K562 (cell line): ENCODE results near the gene LMAN2L. TPM values are rescaled to one million over a fixed set of nuclear protein-coding genes. Genes with fewer than 3 reads are reported as not detected.
A peak's percentile ranks its signal among the peaks of the same experiment; 100 is the strongest.

ENCODE experiments used
- BDP1 ChIP-seq: IDR thresholded peaks from 3 replicates; pipeline ENCODE4 v1.6.1; 2011; ENCODE audit not compliant: insufficient read length, insufficient read depth
- CGGBP1 ChIP-seq: fragments of 250-450 bp; sonication (Bioruptor Pico); IDR thresholded peaks from 2 replicates; pipeline ENCODE4 v1.9.0; 2021; ENCODE audit warnings: mild to moderate bottlenecking
- CTCFL ChIP-seq: IDR thresholded peaks from 2 replicates; pipeline ENCODE4 v1.6.1; 2011; ENCODE audit warnings: borderline replicate concordance, low read depth, mild to moderate bottlenecking, moderate library complexity, low read length; ENCODE audit not compliant: insufficient read depth, poor library complexity, severe bottlenecking
- GABPB1 ChIP-seq: sonication (generic); formaldehyde crosslinking; IDR thresholded peaks from 2 replicates; pipeline ENCODE4 v1.8.0; 2022; ENCODE audit warnings: mild to moderate bottlenecking, missing genetic modification reagents
- RAD21 ChIP-seq, 2 experiments: fragments of 250-450 bp in 1 of 2; fragments of 450-650 bp in 1 of 2; sonication (Bioruptor Pico) in 1 of 2; formaldehyde crosslinking in 1 of 2; IDR thresholded peaks in 1 of 2; conservative IDR thresholded peaks in 1 of 2; 2 replicates each; pipeline versions ENCODE4 v1.4.0 to v1.8.0; 2020 to 2022; ENCODE audit warnings: mild to moderate bottlenecking in 2 of 2, moderate library complexity in 1 of 2
- TAF7 ChIP-seq: fragments of 450-650 bp; IDR thresholded peaks from 2 replicates; pipeline ENCODE4 v1.6.1; 2016; ENCODE audit warnings: missing genetic modification characterization, missing compliant biosample characterization
- TEAD1 ChIP-seq, 2 experiments: fragments of 450-650 bp in 1 of 2; sonication (generic) in 1 of 2; formaldehyde crosslinking; IDR thresholded peaks; 2 replicates each; pipeline versions ENCODE4 v1.4.0 to v1.8.0; 2020 to 2022; ENCODE audit warnings: mild to moderate bottlenecking in 2 of 2, missing genetic modification reagents in 1 of 2
- VEZF1 ChIP-seq: fragments of 200-800 bp; sonication (Bioruptor generic); IDR thresholded peaks from 2 replicates; pipeline ENCODE4 v1.6.1; 2017; ENCODE audit warnings: missing genetic modification characterization, missing compliant biosample characterization
- ZNF639 ChIP-seq, 2 experiments: fragments of 200-800 bp in 1 of 2; sonication (Bioruptor generic) in 1 of 2; sonication (generic) in 1 of 2; formaldehyde crosslinking in 1 of 2; IDR thresholded peaks in 1 of 2; conservative IDR thresholded peaks in 1 of 2; 2 replicates each; pipeline versions ENCODE4 v1.5.0 to v1.6.1; 2016 to 2020; ENCODE audit warnings: missing compliant biosample characterization in 1 of 2, missing genetic modification characterization in 1 of 2, missing genetic modification reagents in 1 of 2
- ZNF740 ChIP-seq, 3 experiments: fragments of 200-800 bp in 1 of 3; sonication (Bioruptor generic) in 1 of 3; sonication (generic) in 1 of 3; formaldehyde crosslinking in 1 of 3; IDR thresholded peaks; 2 replicates each; pipeline versions ENCODE4 v1.6.1 to v1.8.0; 2016 to 2022; ENCODE audit warnings: mild to moderate bottlenecking in 2 of 3, missing compliant biosample characterization in 2 of 3, missing genetic modification characterization in 2 of 3, missing genetic modification reagents in 1 of 3
- ZNF780A ChIP-seq: fragments of 250-450 bp; sonication (Bioruptor Pico); IDR thresholded peaks from 2 replicates; pipeline ENCODE4 v1.5.0; 2021; ENCODE audit warnings: mild to moderate bottlenecking
- polyA plus RNA-seq, 8 experiments: library from polyadenylated mRNA; depleted of rRNA in 4 of 8; stranded (reverse) in 5 of 8; unstranded in 3 of 8; fragments of >200 nt; fragmentation: Nextera tagmentation in 2 of 8; fragmentation: Illumina TruSeq in 1 of 8; extraction: Ambion mirVana in 2 of 8; extraction: Trizol in 1 of 8; gene quantifications; 2 replicates each; pipeline versions ENCODE4 v1.2.1 to v1.2.3, GENCODE V29; 2011 to 2014; ENCODE audit warnings: inconsistent platforms in 1 of 8, missing spikeins in 1 of 8
- total RNA-seq, 7 experiments: library from RNA; depleted of rRNA in 6 of 7; stranded (reverse); fragments of >200 nt in 6 of 7; fragmentation: Illumina TruSeq in 2 of 7; extraction: Trizol in 2 of 7; gene quantifications; 2 replicates each; pipeline versions ENCODE4 v1.2.1 to v1.2.3, GENCODE V29; 2011 to 2021; ENCODE audit warnings: low replicate concordance in 1 of 7
- TF ChIP-seq, protein P1 (sequence below), 3 experiments: IDR thresholded peaks in 2 of 3; conservative IDR thresholded peaks in 1 of 3; 2 replicates each; pipeline ENCODE4 v1.5.1; 2011 to 2012; ENCODE audit warnings: low read length in 3 of 3, mild to moderate bottlenecking in 3 of 3, control low read depth in 2 of 3, improper control_type of control experiment in 1 of 3, inconsistent platforms in 1 of 3, low read depth in 1 of 3, mixed read lengths in 1 of 3, moderate library complexity in 1 of 3; ENCODE audit not compliant: insufficient read depth in 2 of 3

LMAN2L gene
- total and polyA plus RNA-seq, 9 of the 15 experiments (the other 6 are each of a cell fraction or from before 2014, with no cell fraction given): 7.2 to 37.7 (median 12.5) TPM

DNA sequence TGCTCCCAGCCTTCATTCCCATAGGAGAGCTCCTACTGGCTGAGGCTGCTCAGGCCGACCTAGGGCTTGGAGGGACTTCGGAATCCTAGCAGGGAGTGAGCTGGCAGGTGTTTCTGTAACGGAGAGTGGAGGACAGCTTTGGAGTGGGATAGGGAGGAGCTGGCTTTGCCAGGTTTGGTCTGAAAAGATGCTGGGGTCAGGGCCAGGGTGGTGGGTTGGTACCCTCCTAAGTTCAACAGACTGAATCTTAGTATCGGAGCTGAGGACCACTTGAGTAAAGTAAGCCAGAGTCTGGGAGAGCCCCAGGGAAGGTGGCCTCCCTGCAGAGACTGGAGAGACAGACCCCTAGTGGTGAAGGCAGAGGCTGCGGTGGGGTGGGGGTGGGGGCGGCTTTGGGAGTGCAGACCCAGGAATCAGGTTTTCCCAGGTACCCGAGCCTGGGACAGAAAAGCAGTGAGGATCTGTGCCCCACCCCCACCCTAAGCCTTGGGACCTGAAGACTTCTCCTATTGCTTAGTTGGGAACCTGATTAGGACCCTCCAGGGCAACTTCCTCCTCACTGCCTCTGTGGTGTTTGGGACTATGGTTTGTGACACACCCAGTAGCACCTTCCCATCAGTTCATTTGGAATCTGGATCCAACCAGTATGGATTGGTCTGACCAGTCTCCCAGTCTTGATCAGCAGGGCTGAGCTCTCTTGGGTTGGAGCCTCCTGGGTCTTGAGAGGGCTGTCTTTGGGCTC, 23.8 kb upstream of the LMAN2L start (continued):
- peak; percentile 26 for TF ChIP-seq VEZF1 (CRISPR knock-in tag)
- no peak for TF ChIP-seq CGGBP1 (CRISPR knock-in tag)
- no peak for TF ChIP-seq ZNF780A
- 0 out of 2 replicates have a peak, but pooled peaks have one; percentile 37 for TF ChIP-seq GABPB1 (CRISPR knock-in tag)
- TF ChIP-seq CTCFL: peak; percentile 50
- TF ChIP-seq ZNF740 (CRISPR knock-in tag; IDR thresholded peaks at IDR 0.05): 0 out of 2 replicates have a peak, but pooled peaks have one; percentile 19
- TF ChIP-seq ZNF740 (tag; IDR thresholded peaks at IDR 0.05): no peak
- no peak for TF ChIP-seq TEAD1 (CRISPR knock-in tag; IDR thresholded peaks at IDR 0.05)
- TF ChIP-seq TAF7: no peak
- TF ChIP-seq ZNF639 (CRISPR knock-in tag; conservative IDR thresholded peaks at IDR 0.05 in 1 of 2, IDR thresholded peaks at IDR 0.05 in 1 of 2): peak in 1 of 2 experiments; percentile 50; a peak in 1 of 4 replicates
- TF ChIP-seq, protein P1, sequence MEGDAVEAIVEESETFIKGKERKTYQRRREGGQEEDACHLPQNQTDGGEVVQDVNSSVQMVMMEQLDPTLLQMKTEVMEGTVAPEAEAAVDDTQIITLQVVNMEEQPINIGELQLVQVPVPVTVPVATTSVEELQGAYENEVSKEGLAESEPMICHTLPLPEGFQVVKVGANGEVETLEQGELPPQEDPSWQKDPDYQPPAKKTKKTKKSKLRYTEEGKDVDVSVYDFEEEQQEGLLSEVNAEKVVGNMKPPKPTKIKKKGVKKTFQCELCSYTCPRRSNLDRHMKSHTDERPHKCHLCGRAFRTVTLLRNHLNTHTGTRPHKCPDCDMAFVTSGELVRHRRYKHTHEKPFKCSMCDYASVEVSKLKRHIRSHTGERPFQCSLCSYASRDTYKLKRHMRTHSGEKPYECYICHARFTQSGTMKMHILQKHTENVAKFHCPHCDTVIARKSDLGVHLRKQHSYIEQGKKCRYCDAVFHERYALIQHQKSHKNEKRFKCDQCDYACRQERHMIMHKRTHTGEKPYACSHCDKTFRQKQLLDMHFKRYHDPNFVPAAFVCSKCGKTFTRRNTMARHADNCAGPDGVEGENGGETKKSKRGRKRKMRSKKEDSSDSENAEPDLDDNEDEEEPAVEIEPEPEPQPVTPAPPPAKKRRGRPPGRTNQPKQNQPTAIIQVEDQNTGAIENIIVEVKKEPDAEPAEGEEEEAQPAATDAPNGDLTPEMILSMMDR (IDR thresholded peaks at IDR 0.05 in 2 of 3, conservative IDR thresholded peaks at IDR 0.05 in 1 of 3; ENCODE audit: insufficient read depth in 2 of 3, low read depth in 1 of 3, low read length in 3 of 3): peak; percentile 62 to 67 (median 63)
- TF ChIP-seq BDP1: no peak
- peak in 1 of 2 experiments; percentile 23; a peak in 1 of 4 replicates for TF ChIP-seq RAD21 (CRISPR knock-in tag; conservative IDR thresholded peaks at IDR 0.05 in 1 of 2, IDR thresholded peaks at IDR 0.05 in 1 of 2)
